ENCODE results near the gene MUC6. TPM values are rescaled to one million over a fixed set of nuclear protein-coding genes. Genes with fewer than 3 reads are reported as not detected.

The MUC6 gene
- total and polyA plus RNA-seq, 10 of the 15 experiments (the other 5 are each of a cell fraction or from before 2014, with no cell fraction given): 0.03 TPM; not detected in 8

- ChIA-PET RAD21 (ENCODE audit: unreplicated experiment) (no interaction called here), CTCF (no interaction called here), POLR2A (no interaction called here), SMC1A (ENCODE audit: uncharacterized antibody, unreplicated experiment) (no interaction called here)
- H3K4me1 ChIP-seq (ENCODE audit: control insufficient read depth, insufficient read depth, low read length): no peaks in the 10 kb centered on the region
- 88% methylated on average over 28 of the region's 28 CpGs for WGBS (ENCODE audit: insufficient coverage, insufficient replicate concordance, low lambda C conversion rate, missing lambda C conversion rate)
- H3K36me3 ChIP-seq (ENCODE audit: control insufficient read depth in 2 of 2, insufficient read depth in 2 of 2, low read length in 1 of 2): peaks cover 10 to 32% of the 10 kb centered on the region in 2 experiments
- no peak overlapping the region for H3K9ac ChIP-seq (ENCODE audit: control insufficient read depth, insufficient read depth, low read length)
- H2AFZ ChIP-seq (ENCODE audit: control insufficient read depth, low read depth, low read length): no peak overlapping the region
- H3K27ac ChIP-seq (ENCODE audit: control insufficient read depth, insufficient read depth): no peak overlapping the region
- H3K4me3 ChIP-seq: no peak overlapping the region
- ATAC-seq (no peak), DNase-seq (ENCODE audit: low read depth, low spot score) (no peak), FAIRE-seq (no peak)
- H3K27me3 ChIP-seq (replicated peaks in 1 of 2; ENCODE audit: control insufficient read depth in 2 of 2, insufficient read depth in 2 of 2, low read length in 1 of 2): no peaks in the 10 kb centered on the region
- no peak overlapping the region for H3K4me2 ChIP-seq (ENCODE audit: control insufficient read depth, insufficient read depth)
- BruUV-seq (replicated peaks): no TSS peak
- no peaks in the 10 kb centered on the region for H3K79me2 ChIP-seq (ENCODE audit: control insufficient read depth, insufficient read depth, low read length)
- TF ChIP-seq STAT3 (IDR thresholded peaks at IDR 0.05; ENCODE audit: low read depth, low read length) (no peak), NBN (IDR thresholded peaks at IDR 0.05) (no peak), SRF (IDR thresholded peaks at IDR 0.05; ENCODE audit: low read depth in 2 of 2, low read length in 2 of 2) (no peak), ZNF622 (IDR thresholded peaks at IDR 0.05) (no peak)
- intact Hi-C loops (cut with micrococcal nuclease; ENCODE audit: unreplicated experiment): no loop called here
- no peaks in the 10 kb centered on the region for H3K9me3 ChIP-seq (replicated peaks; ENCODE audit: control insufficient read depth, insufficient read depth, low read length)
- H4K20me1 ChIP-seq (ENCODE audit: control insufficient read depth, insufficient read depth): no peaks in the 10 kb centered on the region
- in situ Hi-C loops (cut with MboI): no loop called here
These were observed 50.1 kb downstream of the MUC6 start for GRCh38 chr11:986270-986951.

- SMC1A ChIA-PET (ENCODE audit: uncharacterized antibody, unreplicated experiment): no interaction called here
- in situ Hi-C loops (cut with MboI) (no loop called here), intact Hi-C loops (cut with micrococcal nuclease; ENCODE audit: unreplicated experiment) (no loop called here)
- no peaks in the 10 kb centered on the region for H3K79me2 ChIP-seq (ENCODE audit: control insufficient read depth, insufficient read depth, low read length)
- no peak for ATAC-seq
- no peak overlapping the region for H3K27ac ChIP-seq (ENCODE audit: control insufficient read depth, insufficient read depth)
- no peak overlapping the region for H3K9ac ChIP-seq (ENCODE audit: control insufficient read depth, insufficient read depth, low read length)
- FAIRE-seq: no peak
- H3K4me3 ChIP-seq: no peak overlapping the region
- H4K20me1 ChIP-seq (ENCODE audit: control insufficient read depth, insufficient read depth): no peaks in the 10 kb centered on the region
- no TSS peak for BruUV-seq (replicated peaks)
- H3K36me3 ChIP-seq (ENCODE audit: control insufficient read depth in 2 of 2, insufficient read depth in 2 of 2, low read length in 1 of 2): peaks cover 11 to 32% of the 10 kb centered on the region in 2 experiments
- H3K9me3 ChIP-seq (replicated peaks; ENCODE audit: control insufficient read depth, insufficient read depth, low read length): no peaks in the 10 kb centered on the region
- CTCF ChIA-PET: no interaction called here
- no peak overlapping the region for H3K4me2 ChIP-seq (ENCODE audit: control insufficient read depth, insufficient read depth)
- 92% methylated on average over 20 of the region's 20 CpGs for WGBS (ENCODE audit: insufficient coverage, insufficient replicate concordance, low lambda C conversion rate, missing lambda C conversion rate)
- no peak for DNase-seq (ENCODE audit: low read depth, low spot score)
- POLR2A ChIA-PET: no interaction called here
- RAD21 ChIA-PET (ENCODE audit: unreplicated experiment): no interaction called here
- H2AFZ ChIP-seq (ENCODE audit: control insufficient read depth, low read depth, low read length): no peak overlapping the region
- no peaks in the 10 kb centered on the region for H3K27me3 ChIP-seq (replicated peaks in 1 of 2; ENCODE audit: control insufficient read depth in 2 of 2, insufficient read depth in 2 of 2, low read length in 1 of 2)
- no peaks in the 10 kb centered on the region for H3K4me1 ChIP-seq (ENCODE audit: control insufficient read depth, insufficient read depth, low read length)
- TF ChIP-seq CHD2 (IDR thresholded peaks at IDR 0.05; ENCODE audit: borderline replicate concordance, low read depth, low read length) (no peak), RBBP5 (conservative IDR thresholded peaks at IDR 0.05) (no peak), MEF2B (IDR thresholded peaks at IDR 0.05; ENCODE audit: partially characterized antibody, poor library complexity, severe bottlenecking) (no peak), SUZ12 (IDR thresholded peaks at IDR 0.05; ENCODE audit: unreplicated experiment) (no peak), TCF7 (IDR thresholded peaks at IDR 0.05; ENCODE audit: borderline replicate concordance) (no peak), ZNF24 (IDR thresholded peaks at IDR 0.05) (no peak), IKZF2 (IDR thresholded peaks at IDR 0.05) (no peak), CREM (IDR thresholded peaks at IDR 0.05; ENCODE audit: low read depth) (no peak), CEBPB (IDR thresholded peaks at IDR 0.05; ENCODE audit: borderline replicate concordance in 1 of 2, low read depth in 2 of 2, low read length in 2 of 2) (no peak), IRF4 (IDR thresholded peaks at IDR 0.05; ENCODE audit: low read depth, low read length) (no peak)
- TF ChIP-seq, protein P1, sequence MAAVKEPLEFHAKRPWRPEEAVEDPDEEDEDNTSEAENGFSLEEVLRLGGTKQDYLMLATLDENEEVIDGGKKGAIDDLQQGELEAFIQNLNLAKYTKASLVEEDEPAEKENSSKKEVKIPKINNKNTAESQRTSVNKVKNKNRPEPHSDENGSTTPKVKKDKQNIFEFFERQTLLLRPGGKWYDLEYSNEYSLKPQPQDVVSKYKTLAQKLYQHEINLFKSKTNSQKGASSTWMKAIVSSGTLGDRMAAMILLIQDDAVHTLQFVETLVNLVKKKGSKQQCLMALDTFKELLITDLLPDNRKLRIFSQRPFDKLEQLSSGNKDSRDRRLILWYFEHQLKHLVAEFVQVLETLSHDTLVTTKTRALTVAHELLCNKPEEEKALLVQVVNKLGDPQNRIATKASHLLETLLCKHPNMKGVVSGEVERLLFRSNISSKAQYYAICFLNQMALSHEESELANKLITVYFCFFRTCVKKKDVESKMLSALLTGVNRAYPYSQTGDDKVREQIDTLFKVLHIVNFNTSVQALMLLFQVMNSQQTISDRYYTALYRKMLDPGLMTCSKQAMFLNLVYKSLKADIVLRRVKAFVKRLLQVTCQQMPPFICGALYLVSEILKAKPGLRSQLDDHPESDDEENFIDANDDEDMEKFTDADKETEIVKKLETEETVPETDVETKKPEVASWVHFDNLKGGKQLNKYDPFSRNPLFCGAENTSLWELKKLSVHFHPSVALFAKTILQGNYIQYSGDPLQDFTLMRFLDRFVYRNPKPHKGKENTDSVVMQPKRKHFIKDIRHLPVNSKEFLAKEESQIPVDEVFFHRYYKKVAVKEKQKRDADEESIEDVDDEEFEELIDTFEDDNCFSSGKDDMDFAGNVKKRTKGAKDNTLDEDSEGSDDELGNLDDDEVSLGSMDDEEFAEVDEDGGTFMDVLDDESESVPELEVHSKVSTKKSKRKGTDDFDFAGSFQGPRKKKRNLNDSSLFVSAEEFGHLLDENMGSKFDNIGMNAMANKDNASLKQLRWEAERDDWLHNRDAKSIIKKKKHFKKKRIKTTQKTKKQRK (IDR thresholded peaks at IDR 0.05; ENCODE audit: low read depth, low read length): no peak
- TF ChIP-seq, protein P2, sequence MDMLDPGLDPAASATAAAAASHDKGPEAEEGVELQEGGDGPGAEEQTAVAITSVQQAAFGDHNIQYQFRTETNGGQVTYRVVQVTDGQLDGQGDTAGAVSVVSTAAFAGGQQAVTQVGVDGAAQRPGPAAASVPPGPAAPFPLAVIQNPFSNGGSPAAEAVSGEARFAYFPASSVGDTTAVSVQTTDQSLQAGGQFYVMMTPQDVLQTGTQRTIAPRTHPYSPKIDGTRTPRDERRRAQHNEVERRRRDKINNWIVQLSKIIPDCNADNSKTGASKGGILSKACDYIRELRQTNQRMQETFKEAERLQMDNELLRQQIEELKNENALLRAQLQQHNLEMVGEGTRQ (IDR thresholded peaks at IDR 0.05; ENCODE audit: borderline replicate concordance, low read depth, low read length): no peak
These were observed 50.7 kb downstream of the MUC6 start for GRCh38 chr11:985848-986247.
